ENCODE results near the gene NOXA1. TPM values are rescaled to one million over a fixed set of nuclear protein-coding genes. Genes with fewer than 3 reads are reported as not detected.

The NOXA1 gene
- total and polyA plus RNA-seq, 4 donors: 1.3 to 3.6 (median 2.4) TPM

- TF ChIP-seq CTCF (IDR thresholded peaks at IDR 0.05; ENCODE audit: low read depth, low read length, missing input control) (no peak), FOXA2 (IDR thresholded peaks at IDR 0.05) (no peak), YY1 (IDR thresholded peaks at IDR 0.05) (no peak), GABPA (IDR thresholded peaks at IDR 0.05 in 1 of 2, conservative IDR thresholded peaks at IDR 0.05 in 1 of 2) (no peak)
Observed at GRCh38 chr9:137380171-137380570, 43.0 kb upstream of the NOXA1 start (continued).

GRCh38 chr9:137380606-137381005 lies 42.6 kb upstream of the NOXA1 start:
- WGBS: 91% methylated on average over 7 of the region's 7 CpGs
- DNase-seq (ENCODE audit: low spot score): no peak

More at GRCh38 chr9:137380606-137381005, 42.6 kb upstream of the NOXA1 start:
- Histone ChIP-seq H3K4me1 (ENCODE audit: control insufficient read depth in 4 of 4, insufficient read depth in 4 of 4, low read length in 3 of 4) (no peaks in the 10 kb centered on the region), H3K27me3 (ENCODE audit: control insufficient read depth in 4 of 4, insufficient read depth in 4 of 4, low read length in 3 of 4) (no peaks in the 10 kb centered on the region), H3K4me3 (ENCODE audit: low read depth in 1 of 3, low read length in 3 of 3) (no peak overlapping the region), H3K27ac (ENCODE audit: low read depth in 1 of 2, low read length in 2 of 2) (no peak overlapping the region), H3K9ac (ENCODE audit: low read depth in 1 of 2, low read length in 2 of 2) (no peak overlapping the region), H3K9me3 (ENCODE audit: control insufficient read depth in 4 of 4, low read length in 3 of 4) (no peaks in the 10 kb centered on the region), H3K36me3 (ENCODE audit: control insufficient read depth in 4 of 4, insufficient read depth in 3 of 4, low read depth in 1 of 4, low read length in 3 of 4) (no peaks in the 10 kb centered on the region)
- TF ChIP-seq RAD21 (IDR thresholded peaks at IDR 0.05) (no peak), TAF1 (conservative IDR thresholded peaks at IDR 0.05) (no peak), RXRA (IDR thresholded peaks at IDR 0.05) (no peak), SP1 (IDR thresholded peaks at IDR 0.05) (no peak), MAX (IDR thresholded peaks at IDR 0.05) (no peak), FOXA2 (IDR thresholded peaks at IDR 0.05) (no peak), NR2F2 (IDR thresholded peaks at IDR 0.05) (no peak), FOXA1 (IDR thresholded peaks at IDR 0.05) (no peak), HNF4A (conservative IDR thresholded peaks at IDR 0.05) (no peak), YY1 (IDR thresholded peaks at IDR 0.05) (no peak), CTCF (IDR thresholded peaks at IDR 0.05; ENCODE audit: low read depth, low read length, missing input control) (no peak), ZBTB33 (IDR thresholded peaks at IDR 0.05) (no peak), EGR1 (IDR thresholded peaks at IDR 0.05; ENCODE audit: low read depth in 2 of 2) (no peak), JUND (IDR thresholded peaks at IDR 0.05) (no peak), GABPA (IDR thresholded peaks at IDR 0.05 in 1 of 2, conservative IDR thresholded peaks at IDR 0.05 in 1 of 2) (no peak), HNF4G (IDR thresholded peaks at IDR 0.05) (no peak), ATF3 (IDR thresholded peaks at IDR 0.05) (no peak)
- TF ChIP-seq, protein P1, sequence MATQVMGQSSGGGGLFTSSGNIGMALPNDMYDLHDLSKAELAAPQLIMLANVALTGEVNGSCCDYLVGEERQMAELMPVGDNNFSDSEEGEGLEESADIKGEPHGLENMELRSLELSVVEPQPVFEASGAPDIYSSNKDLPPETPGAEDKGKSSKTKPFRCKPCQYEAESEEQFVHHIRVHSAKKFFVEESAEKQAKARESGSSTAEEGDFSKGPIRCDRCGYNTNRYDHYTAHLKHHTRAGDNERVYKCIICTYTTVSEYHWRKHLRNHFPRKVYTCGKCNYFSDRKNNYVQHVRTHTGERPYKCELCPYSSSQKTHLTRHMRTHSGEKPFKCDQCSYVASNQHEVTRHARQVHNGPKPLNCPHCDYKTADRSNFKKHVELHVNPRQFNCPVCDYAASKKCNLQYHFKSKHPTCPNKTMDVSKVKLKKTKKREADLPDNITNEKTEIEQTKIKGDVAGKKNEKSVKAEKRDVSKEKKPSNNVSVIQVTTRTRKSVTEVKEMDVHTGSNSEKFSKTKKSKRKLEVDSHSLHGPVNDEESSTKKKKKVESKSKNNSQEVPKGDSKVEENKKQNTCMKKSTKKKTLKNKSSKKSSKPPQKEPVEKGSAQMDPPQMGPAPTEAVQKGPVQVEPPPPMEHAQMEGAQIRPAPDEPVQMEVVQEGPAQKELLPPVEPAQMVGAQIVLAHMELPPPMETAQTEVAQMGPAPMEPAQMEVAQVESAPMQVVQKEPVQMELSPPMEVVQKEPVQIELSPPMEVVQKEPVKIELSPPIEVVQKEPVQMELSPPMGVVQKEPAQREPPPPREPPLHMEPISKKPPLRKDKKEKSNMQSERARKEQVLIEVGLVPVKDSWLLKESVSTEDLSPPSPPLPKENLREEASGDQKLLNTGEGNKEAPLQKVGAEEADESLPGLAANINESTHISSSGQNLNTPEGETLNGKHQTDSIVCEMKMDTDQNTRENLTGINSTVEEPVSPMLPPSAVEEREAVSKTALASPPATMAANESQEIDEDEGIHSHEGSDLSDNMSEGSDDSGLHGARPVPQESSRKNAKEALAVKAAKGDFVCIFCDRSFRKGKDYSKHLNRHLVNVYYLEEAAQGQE (IDR thresholded peaks at IDR 0.05): no peak

All from liver (tissue), 9 donors.